Measurements from ENCODE around the gene APOO.

The APOO gene

GRCh38 chrX:23907498-23908218, at the start of gene APOO, which contains the start of gene CXorf58:
APOO (minus strand) TSS chrX:23907938; CDS start chrX:23907702, 236 bp downstream.
CXorf58 (plus strand) TSS chrX:23908006; CDS start chrX:23910303, 2,297 bp downstream.
- DNase-seq: peak; percentile 94

GRCh38 chrX:23954396-23954795, 46.7 kb upstream of the APOO start:
- DNase-seq: no peak

DNA sequence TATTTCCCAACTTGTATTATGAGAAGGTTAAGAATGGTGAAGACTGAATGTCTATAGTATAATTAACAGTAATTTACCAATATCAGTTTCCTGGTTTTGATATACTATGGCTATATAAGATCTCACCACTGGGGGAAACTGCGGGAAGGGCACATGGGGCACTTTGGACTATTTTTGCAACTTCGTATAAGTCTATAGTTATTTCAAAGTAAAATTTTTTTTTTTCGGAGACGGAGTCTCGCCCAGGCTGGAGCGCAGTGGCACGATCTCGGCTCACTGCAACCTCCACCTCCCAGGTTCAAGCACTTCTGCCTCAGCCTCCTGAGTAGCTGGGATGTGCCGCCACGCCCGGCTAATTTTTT, 46.2 kb upstream of the APOO start:
- peak; percentile 30 for DNase-seq

DNA sequence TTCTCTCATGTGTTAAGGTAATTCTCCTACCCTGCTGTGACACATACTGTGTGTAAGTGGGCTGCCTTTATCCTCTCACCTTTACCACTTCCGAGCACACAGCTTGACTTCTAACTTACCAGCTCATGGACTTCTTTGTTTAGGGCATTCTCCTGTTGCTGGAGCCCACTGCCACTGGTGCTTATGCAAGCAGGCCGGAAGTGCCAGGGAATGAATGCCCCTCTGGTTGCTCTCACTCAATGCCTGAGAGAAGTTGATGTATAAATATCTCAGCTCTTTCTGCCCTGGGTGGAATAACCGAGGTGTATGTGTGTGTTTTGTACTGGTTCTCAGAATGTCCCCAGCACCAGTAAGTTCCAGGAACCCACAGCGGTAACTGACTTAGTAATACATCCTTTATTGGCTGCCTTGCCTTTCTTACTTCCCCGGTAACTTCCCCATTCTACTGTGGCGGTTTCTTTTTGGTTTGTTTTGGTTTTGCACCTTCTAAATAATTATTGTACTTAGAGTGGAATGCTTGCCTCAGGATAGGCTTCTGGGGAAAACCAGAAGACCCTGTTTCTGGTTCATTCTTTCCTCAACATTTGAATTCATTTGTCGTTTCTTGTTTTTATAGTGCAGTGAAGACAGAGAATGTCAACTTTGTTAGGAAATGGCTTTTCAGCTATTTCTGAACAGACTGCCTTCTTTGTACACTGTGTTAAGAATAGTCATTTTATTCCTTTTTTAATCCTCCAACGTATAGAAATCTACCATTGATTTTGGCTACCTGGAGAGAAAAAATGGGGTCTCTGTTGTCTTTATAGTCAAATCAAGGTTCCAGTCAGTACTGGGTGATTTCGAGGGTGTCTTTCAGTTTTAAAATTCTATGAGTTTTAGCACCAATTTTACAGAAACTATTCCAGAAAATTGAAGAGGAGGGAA, 45.5 kb upstream of the APOO start:
- peak; percentile 71 for DNase-seq

GRCh38 chrX:23952391-23952790, 44.7 kb upstream of the APOO start:
- DNase-seq: no peak

- DNase-seq: no peak
These were observed 37.5 kb upstream of the APOO start for GRCh38 chrX:23945206-23945605.

DNA sequence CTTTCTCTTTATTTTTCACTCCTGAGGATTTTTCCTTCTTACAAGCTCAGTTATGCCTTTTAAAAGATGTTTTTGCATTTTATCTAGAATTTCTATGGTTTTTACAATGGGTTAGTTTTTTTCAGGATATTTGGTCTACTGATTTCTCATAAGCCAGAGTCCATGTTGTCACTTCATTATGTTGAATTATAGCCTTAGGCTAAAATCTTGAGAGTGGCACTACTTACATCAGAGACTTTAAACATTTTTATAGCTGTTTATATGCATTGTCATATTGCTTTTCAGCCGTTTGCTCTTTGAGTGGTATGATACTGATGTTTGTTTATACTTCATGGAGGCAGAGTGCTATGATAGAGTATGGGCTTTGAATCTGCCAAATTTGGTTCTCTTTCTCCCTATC, 36.5 kb upstream of the APOO start:
- DNase-seq: no peak

DNA sequence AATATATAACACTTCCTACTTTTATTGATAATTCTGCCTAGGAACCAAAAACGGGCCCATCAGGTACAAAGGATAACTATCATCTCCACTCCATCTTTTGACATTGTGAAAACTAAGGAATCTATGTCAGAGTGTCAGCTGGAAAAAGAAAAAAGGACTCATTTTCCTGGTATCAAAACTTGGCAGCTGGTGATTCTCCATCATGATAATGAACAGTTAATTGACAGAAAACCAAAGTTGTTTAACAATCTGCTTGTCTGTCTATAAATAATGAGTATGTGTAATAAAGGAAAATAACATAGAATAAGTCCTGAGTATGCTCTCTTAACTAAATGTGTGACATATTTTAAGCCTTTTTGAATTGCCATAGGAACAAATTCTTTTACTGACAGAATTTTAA, 31.5 kb upstream of the APOO start:
- no peak for DNase-seq

- no peak for DNase-seq
These were observed 31.0 kb upstream of the APOO start for GRCh38 chrX:23938690-23939089.

DNA sequence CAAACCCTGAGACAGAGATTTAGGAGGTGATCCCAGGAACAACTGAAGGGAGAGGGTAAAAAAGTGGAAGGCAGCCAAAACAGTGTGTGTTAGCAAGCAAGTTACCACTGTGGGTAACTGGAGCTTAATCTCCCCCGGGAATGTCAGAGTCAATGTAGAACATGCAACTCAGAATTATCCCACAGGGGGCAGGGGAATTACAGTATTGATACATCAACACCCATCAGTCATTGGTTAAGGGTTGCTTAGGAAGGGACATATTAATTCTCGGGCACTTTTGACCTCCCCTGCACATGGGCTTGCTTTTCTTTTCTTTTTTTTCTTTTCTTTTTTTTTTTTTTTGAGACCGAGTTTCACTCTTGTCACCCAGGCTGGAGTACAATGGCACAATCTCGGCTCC, 29.4 kb upstream of the APOO start:
- no peak for DNase-seq

DNA sequence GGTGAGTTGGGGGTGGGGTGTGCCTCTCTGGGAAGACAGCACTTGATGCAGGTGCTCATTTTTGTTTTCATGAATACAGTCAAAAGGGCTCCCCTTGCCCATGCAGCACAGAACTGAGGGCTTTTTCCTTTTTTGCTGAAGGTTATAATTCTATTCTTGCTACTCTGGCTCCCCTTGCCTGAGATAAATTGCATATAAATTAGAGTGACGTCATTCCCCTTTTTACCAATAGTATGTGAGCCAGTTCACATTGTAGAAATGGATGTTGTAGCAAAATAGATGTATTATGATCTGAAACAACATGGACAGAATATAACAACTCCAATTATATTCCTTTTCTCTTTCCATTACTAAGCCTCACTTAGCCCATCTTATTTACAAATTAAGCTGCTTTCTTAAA, 28.4 kb upstream of the APOO start:
- no peak for DNase-seq

GRCh38 chrX:23935106-23935505, 27.4 kb upstream of the APOO start:
- DNase-seq: no peak

GRCh38 chrX:23932046-23932445, 24.3 kb upstream of the APOO start:
- DNase-seq: no peak

DNA sequence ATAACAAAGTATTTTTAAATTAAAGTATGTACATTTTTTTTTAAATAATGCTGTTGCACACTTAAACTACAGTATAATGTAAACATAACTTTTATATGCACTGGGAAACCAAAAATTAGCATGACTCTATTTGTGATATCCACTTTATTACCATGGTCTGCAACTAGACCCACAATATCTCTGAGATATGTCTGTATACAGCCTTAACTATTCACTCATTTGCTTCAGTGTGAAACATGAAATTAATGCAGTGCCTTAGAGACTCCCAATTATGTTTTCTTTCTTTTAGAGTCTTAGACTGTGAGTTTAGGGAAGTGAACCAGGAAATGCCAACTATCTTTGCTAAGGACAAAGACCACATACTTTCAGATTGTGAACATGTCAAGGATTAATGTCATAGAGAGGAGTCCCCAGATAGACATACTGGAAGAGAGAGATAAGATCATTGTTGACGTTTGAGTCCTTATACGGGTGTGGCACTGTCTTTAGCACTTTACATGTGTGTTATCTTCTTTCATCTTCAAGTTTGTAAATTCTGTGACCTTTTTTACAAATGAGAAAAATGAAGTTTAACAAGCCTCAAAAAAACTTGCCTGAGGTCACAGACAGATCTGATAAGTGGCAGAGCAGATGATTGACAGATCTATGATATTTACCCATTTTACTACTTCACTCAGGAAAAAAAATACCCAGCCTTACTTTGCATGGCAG, 23.3 kb upstream of the APOO start:
- DNase-seq: peak; percentile 47

- no peak for DNase-seq
These were observed 18.3 kb upstream of the APOO start for GRCh38 chrX:23926015-23926414.

DNA sequence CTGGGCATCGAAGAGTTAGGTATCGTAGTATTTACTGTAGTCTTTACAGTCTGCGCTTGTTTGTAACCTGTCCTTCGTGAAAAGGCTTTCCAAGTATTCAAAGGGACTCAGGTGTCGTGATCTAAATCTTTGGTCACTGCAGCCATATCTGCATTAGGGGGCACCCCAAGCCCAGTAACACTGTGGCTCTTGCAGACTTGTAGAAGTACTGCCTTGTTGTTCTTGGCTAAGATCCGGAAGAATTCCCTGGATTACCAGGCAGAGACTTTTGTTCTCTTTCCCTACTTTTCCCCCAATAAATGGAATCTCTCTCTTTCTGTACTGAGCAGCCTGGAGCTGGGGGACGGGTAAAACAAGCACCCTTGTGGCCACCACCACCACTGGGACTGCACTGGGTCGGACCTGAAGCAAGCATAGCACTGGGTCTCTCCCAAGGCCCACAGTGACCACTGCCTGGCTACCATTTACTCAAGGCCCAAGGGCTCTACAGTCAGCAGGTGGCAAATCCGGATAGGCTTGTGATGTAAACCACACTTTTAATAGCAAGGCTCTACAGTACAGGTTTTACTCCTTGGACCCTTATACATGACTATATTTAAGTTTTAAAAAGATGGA, 12.1 kb upstream of the APOO start:
- peak; percentile 14 for DNase-seq

DNA sequence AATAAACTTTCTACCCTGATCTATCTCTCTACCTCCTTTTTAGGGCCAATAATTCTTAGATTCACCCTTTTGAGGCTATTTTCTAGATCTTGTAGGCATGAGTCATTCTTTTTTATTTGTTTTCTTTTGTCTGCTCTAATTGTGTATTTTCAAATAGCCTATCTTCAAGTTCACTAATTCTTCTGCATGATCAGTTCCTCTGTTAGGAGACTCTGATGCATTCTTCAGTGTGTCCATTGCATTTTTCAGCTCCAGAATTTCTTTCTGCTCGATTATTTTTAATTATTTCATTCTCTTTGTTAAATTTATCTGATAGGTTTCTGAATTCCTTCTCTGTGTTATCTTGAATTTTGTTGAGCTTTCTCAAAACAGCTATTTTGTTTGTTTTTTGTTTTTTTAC, 11.4 kb upstream of the APOO start:
- no peak for DNase-seq

GRCh38 chrX:23911126-23911835, 3.5 kb upstream of the APOO start:
- DNase-seq: no peak

GRCh38 chrX:23908219-23909004, 674 bp upstream of the APOO start:
- DNase-seq: peak; percentile 18

DNA sequence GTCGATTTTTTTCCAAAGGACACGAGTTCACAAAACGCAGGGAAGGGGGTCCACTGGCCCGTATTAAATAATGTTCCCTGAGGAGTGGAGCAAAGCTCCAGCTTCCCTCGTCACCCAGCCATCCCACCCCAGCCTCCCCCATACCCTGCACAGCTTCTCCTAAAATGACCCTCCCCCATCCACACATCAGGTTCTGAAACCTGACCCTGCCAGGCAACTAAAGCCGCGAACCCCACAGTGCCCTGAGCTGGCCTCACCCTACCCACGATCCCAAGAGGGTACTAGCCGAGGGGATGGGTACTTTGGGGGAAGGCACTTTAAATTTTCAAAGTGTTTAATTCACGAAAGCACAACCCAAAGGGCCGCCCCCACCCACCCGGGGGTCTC, 634 bp downstream of the APOO start:
- no peak for DNase-seq

GRCh38 chrX:23904096-23904495, 3.6 kb downstream of the APOO start:
- no peak for DNase-seq

DNA sequence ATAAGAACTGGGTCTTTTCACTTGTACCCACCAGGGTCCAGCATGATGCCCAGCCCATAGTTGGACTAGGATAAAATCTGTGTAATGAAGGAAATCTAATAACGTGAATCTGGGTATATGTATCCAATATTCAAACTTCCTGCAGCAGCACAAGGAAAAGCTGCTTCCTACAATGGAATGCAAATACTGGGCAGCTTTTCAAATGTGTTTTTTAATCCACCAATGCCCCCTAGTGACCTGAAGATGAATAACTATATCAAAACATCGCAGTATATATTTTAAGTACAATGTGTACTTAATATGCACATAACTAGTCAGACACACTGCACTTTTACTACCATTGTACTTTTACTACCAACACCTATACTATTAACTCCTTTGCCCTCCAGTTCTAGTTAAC, 5.3 kb downstream of the APOO start:
- DNase-seq: peak; percentile 58

Measured in CD4-positive, alpha-beta T cell treated with Interleukin-10 for 1 hour (primary cell).